ENCODE data around the gene SPRTN.

- no peak for TF ChIP-seq CTCF (IDR thresholded peaks at IDR 0.05)
- no peak for TF ChIP-seq POLR2A (IDR thresholded peaks at IDR 0.05)
Measured at GRCh38 chr1:231381729-231382128, 43.6 kb downstream of the SPRTN start.
